Fibroblast of mammary gland (primary cell): ENCODE data around the gene PPP4C.
"Not testable (repeated sequence)": the region's sequence is repeated elsewhere in the genome, so short reads cannot be mapped to it uniquely, and the experiment has no call there.

Experiments used
- DNase-seq: peaks from one replicate; pipeline ENCODE4 v3.0.0-alpha.2; 2010; ENCODE audit warnings: low read depth
- H3K4me3 ChIP-seq: 2 replicates; pipeline ENCODE4 v1.5.1; 2011; ENCODE audit warnings: low read depth, mild to moderate bottlenecking, low read length, moderate library complexity; ENCODE audit not compliant: control insufficient read depth
- CTCF ChIP-seq: conservative IDR thresholded peaks from 2 replicates; pipeline ENCODE4 v1.5.1; 2011; ENCODE audit warnings: low read depth, low read length, inconsistent platforms; ENCODE audit not compliant: control insufficient read depth, insufficient read depth

PPP4C gene

GRCh38 chr16:30113031-30113710, 37.4 kb downstream of the PPP4C start, which contains the start of gene GDPD3:
Gene GDPD3, minus strand, starts transcription at chr16:30113537. Its CDS starts 59 bp downstream, at chr16:30113478.
- DNase-seq, result peak; percentile 33
- H3K4me3 ChIP-seq, result no peak within 1 kb of the TSS
- no peak for TF ChIP-seq CTCF

- TF ChIP-seq CTCF, result no peak
- no peak overlapping the region for H3K4me3 ChIP-seq
- peak; percentile 45 for DNase-seq
Observed at GRCh38 chr16:30113711-30114333, 38.0 kb downstream of the PPP4C start.

GRCh38 chr16:30114411-30114810, 38.6 kb downstream of the PPP4C start:
- DNase-seq, result no peak
- TF ChIP-seq CTCF, result no peak

GRCh38 chr16:30114833-30115232, 39.0 kb downstream of the PPP4C start:
- DNase-seq, result not testable (repeated sequence)

More at GRCh38 chr16:30114411-30114810, 38.6 kb downstream of the PPP4C start:
- H3K4me3 ChIP-seq, result no peak overlapping the region

GRCh38 chr16:30115238-30115637, 39.4 kb downstream of the PPP4C start:
- H3K4me3 ChIP-seq, result no peak overlapping the region
- no peak for TF ChIP-seq CTCF
- DNase-seq, result no peak

More at GRCh38 chr16:30114833-30115232, 39.0 kb downstream of the PPP4C start:
- H3K4me3 ChIP-seq, result not testable (repeated sequence)

- TF ChIP-seq CTCF, result no peak
- DNase-seq, result no peak
- no peak overlapping the region for H3K4me3 ChIP-seq
Observed at GRCh38 chr16:30116291-30117207, 40.8 kb downstream of the PPP4C start.
